Thoracic aorta (tissue), 2 donors: ENCODE measurements around the gene XDH. TPM values are rescaled to one million over a fixed set of nuclear protein-coding genes. Genes with fewer than 3 reads are reported as not detected.

Experiments
- ATAC-seq: fragments of 150-250 bp; one replicate; pipeline ENCODE4 v1.8.0; 2017; ENCODE audit warnings: low read depth; ENCODE audit not compliant: insufficient number of reproducible peaks, low FRiP score
- DNase-seq: peaks from one replicate; pipeline ENCODE4 v3.0.0-alpha.2; 2020; ENCODE audit warnings: low spot score
- H3K27ac ChIP-seq, 2 donors: fragments of 200-600 bp; sonication (generic); 1 replicate in 1 of 2; 2 replicates in 1 of 2; pipeline ENCODE4 v1.5.1; 2016; ENCODE audit warnings: mild to moderate bottlenecking in 2 of 2, moderate library complexity in 2 of 2
- H3K27me3 ChIP-seq: fragments of 200-600 bp; sonication (generic); replicated peaks from 2 replicates; pipeline ENCODE4 v1.6.0; 2016; ENCODE audit warnings: mild to moderate bottlenecking; ENCODE audit not compliant: insufficient read depth
- H3K36me3 ChIP-seq: fragments of 200-600 bp; sonication (generic); one replicate; pipeline ENCODE4 v1.5.1; 2016
- H3K4me1 ChIP-seq, 2 donors: fragments of 200-600 bp; sonication (generic); 1 replicate in 1 of 2; 2 replicates in 1 of 2; pipeline versions ENCODE4 v1.5.1 to v1.6.0; 2016; ENCODE audit warnings: low read depth in 2 of 2, mild to moderate bottlenecking in 1 of 2; ENCODE audit not compliant: control insufficient read depth in 1 of 2
- H3K4me3 ChIP-seq: fragments of 200-600 bp; sonication (generic); 2 replicates; pipeline ENCODE4 v1.5.1; 2016; ENCODE audit warnings: mild to moderate bottlenecking
- H3K9me3 ChIP-seq: fragments of 200-600 bp; sonication (generic); 2 replicates; pipeline ENCODE4 v1.5.1; 2016
- total RNA-seq, 2 donors: library from RNA; depleted of rRNA; stranded (reverse); fragments of >200 nt; gene quantifications; one replicate each; pipeline versions ENCODE4 v1.1.0 to v1.2.3, GENCODE V29; 2016
- TF ChIP-seq, protein P1 (sequence below): fragments of 200-600 bp; sonication (generic); IDR thresholded peaks from one replicate; pipeline ENCODE4 v1.5.1; 2019; ENCODE audit warnings: antibody characterized with exemption

The XDH gene
- total RNA-seq, 2 donors from 2014 or later: not detected

DNA sequence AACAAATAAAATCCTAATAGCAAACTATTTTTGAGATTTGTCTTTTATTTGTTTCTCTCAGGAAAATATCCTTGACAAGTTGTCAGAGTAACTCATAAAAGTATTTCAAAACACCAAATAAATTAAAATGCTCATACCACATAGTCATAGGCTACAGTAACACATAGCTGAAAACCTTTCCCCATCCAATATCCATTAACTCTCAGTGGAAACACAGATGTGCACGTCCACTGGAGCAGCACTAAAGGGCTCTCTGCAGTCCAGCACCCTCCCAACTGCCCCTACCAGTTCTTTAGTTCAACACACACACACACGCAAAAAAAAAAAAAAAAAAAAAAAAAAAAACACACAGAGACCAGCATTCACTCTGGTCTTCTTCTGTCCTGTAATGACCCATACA, 879 bp upstream of the XDH start:
- no peak overlapping the region for H3K27ac ChIP-seq

DNA sequence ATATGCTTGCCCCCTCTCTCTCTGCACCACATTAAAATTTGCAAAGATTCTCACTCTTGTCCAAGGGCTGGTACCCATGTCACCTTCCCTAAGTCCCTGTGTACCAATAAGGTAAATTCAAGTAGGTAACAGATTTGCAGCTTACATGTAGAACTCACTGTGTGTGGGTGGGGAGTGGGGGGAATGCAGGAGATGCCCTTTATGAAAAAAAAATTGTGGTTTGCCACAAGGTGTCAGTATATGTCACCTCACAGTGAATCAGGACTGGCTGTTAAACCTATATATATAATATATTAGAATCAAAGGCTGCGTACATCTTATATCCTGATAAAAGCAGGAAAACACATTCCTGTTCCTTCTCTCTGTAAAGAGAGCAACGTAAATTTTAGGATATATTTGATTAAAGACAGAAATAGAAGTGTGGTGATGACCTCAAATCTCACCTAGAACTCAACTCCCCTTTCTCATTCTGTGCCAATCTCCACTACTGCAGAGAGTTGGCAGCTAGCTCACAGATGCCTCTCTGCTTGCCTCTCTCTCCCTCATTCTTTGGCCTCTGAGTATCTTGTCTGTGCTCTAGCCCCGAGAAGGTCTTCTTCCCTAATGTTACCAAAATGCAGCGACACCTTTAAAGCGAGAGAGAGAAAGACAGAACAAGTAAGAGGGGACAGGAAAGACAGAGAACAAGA, 536 bp downstream of the XDH start:
- TF ChIP-seq, protein P1, sequence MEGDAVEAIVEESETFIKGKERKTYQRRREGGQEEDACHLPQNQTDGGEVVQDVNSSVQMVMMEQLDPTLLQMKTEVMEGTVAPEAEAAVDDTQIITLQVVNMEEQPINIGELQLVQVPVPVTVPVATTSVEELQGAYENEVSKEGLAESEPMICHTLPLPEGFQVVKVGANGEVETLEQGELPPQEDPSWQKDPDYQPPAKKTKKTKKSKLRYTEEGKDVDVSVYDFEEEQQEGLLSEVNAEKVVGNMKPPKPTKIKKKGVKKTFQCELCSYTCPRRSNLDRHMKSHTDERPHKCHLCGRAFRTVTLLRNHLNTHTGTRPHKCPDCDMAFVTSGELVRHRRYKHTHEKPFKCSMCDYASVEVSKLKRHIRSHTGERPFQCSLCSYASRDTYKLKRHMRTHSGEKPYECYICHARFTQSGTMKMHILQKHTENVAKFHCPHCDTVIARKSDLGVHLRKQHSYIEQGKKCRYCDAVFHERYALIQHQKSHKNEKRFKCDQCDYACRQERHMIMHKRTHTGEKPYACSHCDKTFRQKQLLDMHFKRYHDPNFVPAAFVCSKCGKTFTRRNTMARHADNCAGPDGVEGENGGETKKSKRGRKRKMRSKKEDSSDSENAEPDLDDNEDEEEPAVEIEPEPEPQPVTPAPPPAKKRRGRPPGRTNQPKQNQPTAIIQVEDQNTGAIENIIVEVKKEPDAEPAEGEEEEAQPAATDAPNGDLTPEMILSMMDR: no peak
- Histone ChIP-seq H3K27ac (no peak overlapping the region), H3K27me3 (no peaks in the 10 kb centered on the region), H3K4me1 (no peaks in the 10 kb centered on the region), H3K4me3 (no peak overlapping the region), H3K36me3 (no peaks in the 10 kb centered on the region), H3K9me3 (peaks cover 7% of the 10 kb centered on the region)
- ATAC-seq: no peak
- DNase-seq: no peak

More for the DNA sequence above, 879 bp upstream of the XDH start:
- no peak for DNase-seq
- H3K36me3 ChIP-seq: no peaks in the 10 kb centered on the region
- no peaks in the 10 kb centered on the region for H3K4me1 ChIP-seq
- peaks cover 15% of the 10 kb centered on the region for H3K9me3 ChIP-seq
- TF ChIP-seq, protein P1: no peak
- no peak overlapping the region for H3K4me3 ChIP-seq
- ATAC-seq: no peak
- H3K27me3 ChIP-seq: no peaks in the 10 kb centered on the region

DNA sequence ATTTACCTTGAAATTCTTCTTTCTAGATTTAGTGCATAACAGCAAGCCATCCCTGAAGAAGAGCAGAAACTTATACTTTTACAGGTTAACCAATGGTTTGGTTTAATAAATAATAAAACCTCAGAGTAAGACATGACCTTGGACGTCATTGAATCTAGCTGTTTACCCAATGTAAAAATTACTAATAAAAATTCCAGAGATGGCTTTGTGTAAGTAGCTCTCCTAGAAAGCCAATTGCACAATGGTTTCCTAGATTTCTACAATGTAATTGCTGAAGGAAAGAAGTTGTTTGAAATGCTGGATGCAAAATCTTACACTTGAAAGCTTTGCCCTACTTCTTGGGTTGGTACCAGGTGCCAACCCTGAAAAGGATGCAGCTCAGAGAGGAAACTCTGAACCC, 1.5 kb downstream of the XDH start:
- H3K4me1 ChIP-seq: no peaks in the 10 kb centered on the region
- no peak overlapping the region for H3K4me3 ChIP-seq
- DNase-seq (no peak), ATAC-seq (no peak)
- no peaks in the 10 kb centered on the region for H3K36me3 ChIP-seq
- no peaks in the 10 kb centered on the region for H3K27me3 ChIP-seq
- TF ChIP-seq, protein P1: no peak
- no peak overlapping the region for H3K27ac ChIP-seq
- H3K9me3 ChIP-seq: no peaks in the 10 kb centered on the region

DNA sequence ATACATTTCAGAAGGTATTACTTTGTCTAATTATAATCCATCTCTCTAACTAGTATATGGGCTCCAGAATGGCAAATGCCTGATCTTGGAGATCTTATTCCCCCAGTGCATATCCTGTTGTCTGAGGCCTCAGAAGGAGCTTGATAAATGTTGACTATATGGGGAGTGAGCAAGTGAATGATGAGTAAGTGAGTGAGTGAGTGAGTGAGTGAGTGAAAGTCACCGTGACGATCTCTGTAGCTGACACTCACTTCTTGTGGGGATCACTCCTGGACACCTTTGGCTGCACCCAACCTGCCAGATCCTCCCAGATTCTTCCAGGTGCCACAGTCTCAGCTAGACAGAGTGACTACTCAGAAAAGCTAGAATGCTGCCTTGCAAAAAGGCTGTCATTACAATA, 2.8 kb downstream of the XDH start:
- DNase-seq (no peak), ATAC-seq (no peak)
- Histone ChIP-seq H3K36me3 (no peaks in the 10 kb centered on the region), H3K4me1 (no peaks in the 10 kb centered on the region), H3K4me3 (no peak overlapping the region), H3K27me3 (no peaks in the 10 kb centered on the region), H3K27ac (no peak overlapping the region), H3K9me3 (no peaks in the 10 kb centered on the region)
- TF ChIP-seq, protein P1: no peak

DNA sequence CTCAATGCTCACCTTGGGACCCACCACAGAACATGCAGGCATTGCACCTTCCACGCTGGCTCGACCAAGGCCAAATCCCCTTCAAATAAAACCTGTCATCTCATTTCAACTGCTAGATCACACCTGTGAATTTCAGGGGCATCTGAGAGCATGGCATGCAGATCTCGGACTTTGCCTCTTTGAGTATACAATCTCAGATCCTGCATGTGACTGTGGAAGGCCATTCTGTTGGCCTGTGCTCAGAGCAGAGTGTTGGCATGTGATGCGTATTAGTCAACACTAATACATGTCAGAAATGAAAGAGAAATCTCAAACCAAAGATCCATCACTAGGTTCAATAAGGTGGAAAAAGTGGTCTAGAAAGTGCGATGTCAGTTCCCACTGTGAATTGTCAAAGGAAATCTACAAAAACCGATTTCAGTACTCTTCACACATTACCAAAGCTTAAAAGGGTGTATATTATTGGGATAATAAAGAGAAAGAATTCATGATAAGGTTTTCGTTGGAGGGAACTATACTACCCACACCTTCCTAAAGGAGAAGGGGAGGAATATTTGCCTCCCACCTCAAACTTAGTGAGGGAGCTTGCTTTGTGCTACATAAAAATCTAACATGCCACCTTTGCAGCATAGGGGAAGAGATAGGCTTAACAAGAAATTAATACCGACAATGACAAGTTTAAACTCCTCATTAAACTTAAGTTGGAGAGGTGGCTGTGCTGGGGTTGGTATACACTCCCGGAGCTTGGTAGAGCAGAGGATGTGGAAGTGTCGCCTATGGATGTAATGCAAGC, 7.8 kb downstream of the XDH start:
- Histone ChIP-seq H3K4me1 (no peaks in the 10 kb centered on the region), H3K9me3 (no peaks in the 10 kb centered on the region), H3K4me3 (no peak overlapping the region), H3K36me3 (no peaks in the 10 kb centered on the region), H3K27ac (no peak overlapping the region), H3K27me3 (no peaks in the 10 kb centered on the region)
- ATAC-seq: no peak
- TF ChIP-seq, protein P1: no peak
- no peak for DNase-seq
